GM23338 (cell line): Measurements from ENCODE around the gene SIGLEC12.

Experiments used
- CREB1 ChIP-seq: fragments of 250-450 bp; sonication (Bioruptor Pico); IDR thresholded peaks from 2 replicates; pipeline ENCODE4 v1.5.0; 2020; ENCODE audit warnings: low read depth, mild to moderate bottlenecking, moderate library complexity
- CTCF ChIP-seq, 2 experiments: fragments of 200-600 bp in 1 of 2; sonication (generic) in 1 of 2; conservative IDR thresholded peaks; 2 replicates each; pipeline versions ENCODE4 v1.5.1 to v1.6.1; 2016 to 2017; ENCODE audit warnings: antibody characterized with exemption in 2 of 2, low read depth in 2 of 2, mild to moderate bottlenecking in 2 of 2, moderate library complexity in 1 of 2
- ETS1 ChIP-seq: IDR thresholded peaks from 2 replicates; pipeline ENCODE4 v1.6.1; 2016; ENCODE audit warnings: antibody characterized with exemption
- EZH2 ChIP-seq: fragments of 200-600 bp; sonication (generic); IDR thresholded peaks from one replicate; pipeline ENCODE4 v1.8.0; 2017; ENCODE audit warnings: antibody characterized with exemption, mild to moderate bottlenecking, low read depth; ENCODE audit not compliant: unreplicated experiment
- EZH2phosphoT487 ChIP-seq: fragments of 200-600 bp; sonication (generic); IDR thresholded peaks from one replicate; pipeline ENCODE4 v1.8.1; 2018; ENCODE audit warnings: antibody characterized with exemption; ENCODE audit not compliant: unreplicated experiment
- JUNB ChIP-seq: IDR thresholded peaks from one replicate; pipeline ENCODE4 v1.6.1; 2016; ENCODE audit warnings: antibody characterized with exemption; ENCODE audit not compliant: unreplicated experiment
- NANOG ChIP-seq: IDR thresholded peaks from 2 replicates; pipeline ENCODE4 v1.6.1; 2016; ENCODE audit warnings: antibody characterized with exemption, borderline replicate concordance
- POLR2AphosphoS5 ChIP-seq: IDR thresholded peaks from 2 replicates; pipeline ENCODE4 v1.6.1; 2016; ENCODE audit warnings: antibody characterized with exemption, low read depth
- REST ChIP-seq: IDR thresholded peaks from one replicate; pipeline ENCODE4 v1.6.1; 2018; ENCODE audit warnings: antibody characterized with exemption; ENCODE audit not compliant: unreplicated experiment
- STAT1 ChIP-seq: IDR thresholded peaks from one replicate; pipeline ENCODE4 v1.6.1; 2016; ENCODE audit warnings: antibody characterized with exemption; ENCODE audit not compliant: unreplicated experiment
- ZNF331 ChIP-seq: fragments of 250-450 bp; sonication (Bioruptor Pico); IDR thresholded peaks from 2 replicates; pipeline ENCODE4 v1.5.0; 2020; ENCODE audit warnings: low read depth, mild to moderate bottlenecking, moderate library complexity

- TF ChIP-seq CTCF (conservative IDR thresholded peaks at IDR 0.05; ENCODE audit: low read depth in 2 of 2) = no peak
- TF ChIP-seq REST = no peak
- no peak for TF ChIP-seq POLR2AphosphoS5
- no peak for TF ChIP-seq JUNB
- no peak for TF ChIP-seq EZH2
- no peak for TF ChIP-seq EZH2phosphoT487
- TF ChIP-seq ZNF331 (CRISPR knock-in tag) = no peak
- no peak for TF ChIP-seq CREB1
- TF ChIP-seq NANOG = no peak
- TF ChIP-seq STAT1 = no peak
- no peak for TF ChIP-seq ETS1
These were observed 25.4 kb downstream of the SIGLEC12 start for GRCh38 chr19:51476164-51476563.
